Measurements from ENCODE around the gene WDR48.
A peak's percentile ranks its signal among the peaks of the same experiment; 100 is the strongest.

WDR48 gene

GRCh38 chr3:39102504-39103323 is 50.9 kb downstream of the WDR48 start:
- no peak for DNase-seq (ENCODE audit: low spot score)

- no peak for DNase-seq (ENCODE audit: low spot score)
Observed at GRCh38 chr3:39103324-39103693, 51.5 kb downstream of the WDR48 start.

- DNase-seq (ENCODE audit: low spot score): no peak
Observed at GRCh38 chr3:39103791-39104552, 52.2 kb downstream of the WDR48 start.

- DNase-seq (ENCODE audit: low spot score): no peak
Observed at GRCh38 chr3:39104961-39105686, 53.3 kb downstream of the WDR48 start.

GRCh38 chr3:39105687-39106063 is 53.9 kb downstream of the WDR48 start:
- no peak for DNase-seq (ENCODE audit: low spot score)

- DNase-seq (ENCODE audit: low spot score): peak; percentile 54
Observed at GRCh38 chr3:39106281-39106811, 54.5 kb downstream of the WDR48 start.

- DNase-seq (ENCODE audit: low spot score): peak; percentile 86
Observed at GRCh38 chr3:39106851-39107387, 55.1 kb downstream of the WDR48 start.

- DNase-seq (ENCODE audit: low spot score): peak; percentile 95
Observed at GRCh38 chr3:39107388-39108199, 55.8 kb downstream of the WDR48 start, which contains the start of the genes GORASP1 and TTC21A. GORASP1 (minus strand) TSS chr3:39107627; CDS start chr3:39107541, 86 bp downstream. TTC21A (plus strand) TSS chr3:39107680; CDS start chr3:39107838, 158 bp downstream.

- DNase-seq (ENCODE audit: low spot score): no peak
Observed at GRCh38 chr3:39108200-39108710, 56.4 kb downstream of the WDR48 start.

- DNase-seq (ENCODE audit: low spot score): no peak
Observed at GRCh38 chr3:39109086-39109485, 57.3 kb downstream of the WDR48 start.

- DNase-seq (ENCODE audit: low spot score): no peak
Observed at GRCh38 chr3:39110041-39110639, 58.3 kb downstream of the WDR48 start.

GRCh38 chr3:39112113-39112512 is 60.3 kb downstream of the WDR48 start:
- DNase-seq (ENCODE audit: low spot score): no peak

GRCh38 chr3:39112535-39112934 is 60.7 kb downstream of the WDR48 start:
- DNase-seq (ENCODE audit: low spot score): no peak

GRCh38 chr3:39113291-39113690 is 61.5 kb downstream of the WDR48 start:
- no peak for DNase-seq (ENCODE audit: low spot score)

GRCh38 chr3:39114456-39114855 is 62.6 kb downstream of the WDR48 start:
- DNase-seq (ENCODE audit: low spot score): no peak

GRCh38 chr3:39115870-39116269 is 64.1 kb downstream of the WDR48 start:
- no peak for DNase-seq (ENCODE audit: low spot score)

GRCh38 chr3:39118079-39118478 is 66.3 kb downstream of the WDR48 start:
- DNase-seq (ENCODE audit: low spot score): no peak

- no peak for DNase-seq (ENCODE audit: low spot score)
Observed at GRCh38 chr3:39118931-39119660, 67.3 kb downstream of the WDR48 start.

GRCh38 chr3:39121621-39122020 is 69.8 kb downstream of the WDR48 start:
- DNase-seq (ENCODE audit: low spot score): no peak

GRCh38 chr3:39122813-39123212 is 71.0 kb downstream of the WDR48 start:
- no peak for DNase-seq (ENCODE audit: low spot score)
